Measurements from ENCODE around the gene CD53.

GRCh38 chr1:110899458-110899843 lies 26.5 kb downstream of the CD53 start:
- no peak for TF ChIP-seq CTCF (conservative IDR thresholded peaks at IDR 0.05; ENCODE audit: low read length)
- no peak for TF ChIP-seq EZH2phosphoT487 (IDR thresholded peaks at IDR 0.05; ENCODE audit: borderline replicate concordance, low read depth, low read length)
